Measurements from ENCODE around the gene WDR91. TPM values are rescaled to one million over a fixed set of nuclear protein-coding genes. Genes with fewer than 3 reads are reported as not detected.
A peak's percentile ranks its signal among the peaks of the same experiment; 100 is the strongest.

Gene WDR91
- total and polyA plus RNA-seq, 4 donors = 11.3 to 47.8 (median 21.5) TPM

- peak overlapping the region in 1 of 2 donors; percentile 27 for H3K27ac ChIP-seq (ENCODE audit: low read depth in 1 of 2, low read length in 1 of 2)
- H3K9me3 ChIP-seq (ENCODE audit: control insufficient read depth in 4 of 4, insufficient read depth in 3 of 4, low read length in 3 of 4) = peaks cover 0 to 4% (median 3%) of the 10 kb centered on the region in 4 donors
- WGBS, 2 donors = 95 to 100% methylated on average over 1 of the region's 1 CpG
- H3K9ac ChIP-seq (ENCODE audit: insufficient read depth in 1 of 2, low read length in 2 of 2) = no peak overlapping the region
- TF ChIP-seq CTCF (IDR thresholded peaks at IDR 0.05; ENCODE audit: control extremely low read depth, extremely low read depth) = no peak
- DNase-seq (no peak), ATAC-seq (ENCODE audit: insufficient read depth, low FRiP score) (no peak)
- H3K4me1 ChIP-seq (ENCODE audit: control insufficient read depth in 5 of 5, insufficient read depth in 5 of 5, low read length in 5 of 5) = peaks cover 0 to 25% (median 9%) of the 10 kb centered on the region in 5 donors
- no peaks in the 10 kb centered on the region for H3K27me3 ChIP-seq (ENCODE audit: control insufficient read depth in 3 of 3, insufficient read depth in 3 of 3, low read length in 2 of 3)
- no peak overlapping the region for H3K4me3 ChIP-seq
- H3K36me3 ChIP-seq (ENCODE audit: control insufficient read depth in 4 of 4, insufficient read depth in 4 of 4, low read length in 4 of 4) = no peaks in the 10 kb centered on the region
These were observed 53.1 kb downstream of the WDR91 start for GRCh38 chr7:135158141-135158655.

- peaks cover 0 to 4% (median 3%) of the 10 kb centered on the region in 4 donors for H3K9me3 ChIP-seq (ENCODE audit: control insufficient read depth in 4 of 4, insufficient read depth in 3 of 4, low read length in 3 of 4)
- H3K27ac ChIP-seq (ENCODE audit: low read depth in 1 of 2, low read length in 1 of 2) = no peak overlapping the region
- H3K4me3 ChIP-seq = no peak overlapping the region
- H3K36me3 ChIP-seq (ENCODE audit: control insufficient read depth in 4 of 4, insufficient read depth in 4 of 4, low read length in 4 of 4) = peaks cover 0 to 2% (median 0%) of the 10 kb centered on the region in 4 donors
- DNase-seq (no peak), ATAC-seq (ENCODE audit: insufficient read depth, low FRiP score) (no peak)
- WGBS, 2 donors = 93 to 97% methylated on average over 1 of the region's 1 CpG
- TF ChIP-seq CTCF (IDR thresholded peaks at IDR 0.05; ENCODE audit: control extremely low read depth, extremely low read depth) = no peak
- no peaks in the 10 kb centered on the region for H3K27me3 ChIP-seq (ENCODE audit: control insufficient read depth in 3 of 3, insufficient read depth in 3 of 3, low read length in 2 of 3)
- H3K4me1 ChIP-seq (ENCODE audit: control insufficient read depth in 5 of 5, insufficient read depth in 5 of 5, low read length in 5 of 5) = peaks cover 0 to 26% (median 9%) of the 10 kb centered on the region in 5 donors
- H3K9ac ChIP-seq (ENCODE audit: insufficient read depth in 1 of 2, low read length in 2 of 2) = no peak overlapping the region
These were observed 55.0 kb downstream of the WDR91 start for GRCh38 chr7:135156290-135156689.

- no peak for TF ChIP-seq CTCF (IDR thresholded peaks at IDR 0.05; ENCODE audit: control extremely low read depth, extremely low read depth)
- ATAC-seq (ENCODE audit: insufficient read depth, low FRiP score) (no peak), DNase-seq (no peak)
- Histone ChIP-seq H3K36me3 (ENCODE audit: control insufficient read depth in 4 of 4, insufficient read depth in 4 of 4, low read length in 4 of 4) (peaks cover 0 to 2% (median 0%) of the 10 kb centered on the region in 4 donors), H3K9me3 (ENCODE audit: control insufficient read depth in 4 of 4, insufficient read depth in 3 of 4, low read length in 3 of 4) (peaks cover 0 to 4% (median 3%) of the 10 kb centered on the region in 4 donors), H3K9ac (ENCODE audit: insufficient read depth in 1 of 2, low read length in 2 of 2) (no peak overlapping the region), H3K4me3 (no peak overlapping the region), H3K4me1 (ENCODE audit: control insufficient read depth in 5 of 5, insufficient read depth in 5 of 5, low read length in 5 of 5) (peaks cover 0 to 24% (median 8%) of the 10 kb centered on the region in 5 donors), H3K27ac (ENCODE audit: low read depth in 1 of 2, low read length in 1 of 2) (no peak overlapping the region), H3K27me3 (ENCODE audit: control insufficient read depth in 3 of 3, insufficient read depth in 3 of 3, low read length in 2 of 3) (no peaks in the 10 kb centered on the region)
- 75 to 89% methylated on average over 1 of the region's 1 CpG for whole genome bisulfite sequencing, 2 donors
These were observed 56.6 kb downstream of the WDR91 start for GRCh38 chr7:135154734-135155133.

- ATAC-seq (ENCODE audit: insufficient read depth, low FRiP score) = no peak
- H3K27me3 ChIP-seq (ENCODE audit: control insufficient read depth in 3 of 3, insufficient read depth in 3 of 3, low read length in 2 of 3) = no peaks in the 10 kb centered on the region
- peak overlapping the region in 1 of 2 donors; percentile 36 for H3K27ac ChIP-seq (ENCODE audit: low read depth in 1 of 2, low read length in 1 of 2)
- TF ChIP-seq CTCF (IDR thresholded peaks at IDR 0.05; ENCODE audit: control extremely low read depth, extremely low read depth) = no peak
- peaks cover 0 to 2% (median 0%) of the 10 kb centered on the region in 4 donors for H3K36me3 ChIP-seq (ENCODE audit: control insufficient read depth in 4 of 4, insufficient read depth in 4 of 4, low read length in 4 of 4)
- DNase-seq = no peak
- H3K4me3 ChIP-seq = no peak overlapping the region
- no peak overlapping the region for H3K9ac ChIP-seq (ENCODE audit: insufficient read depth in 1 of 2, low read length in 2 of 2)
- 85 to 97% methylated on average over 1 of the region's 1 CpG for WGBS, 2 donors
- H3K4me1 ChIP-seq (ENCODE audit: control insufficient read depth in 5 of 5, insufficient read depth in 5 of 5, low read length in 5 of 5) = peaks cover 0 to 12% (median 10%) of the 10 kb centered on the region in 5 donors
- peaks cover 0 to 4% (median 2%) of the 10 kb centered on the region in 4 donors for H3K9me3 ChIP-seq (ENCODE audit: control insufficient read depth in 4 of 4, insufficient read depth in 3 of 4, low read length in 3 of 4)
These were observed 58.9 kb downstream of the WDR91 start for GRCh38 chr7:135152442-135152841.

Data from lung (tissue), 12 donors.